Chondrocyte (in vitro differentiated cells): ENCODE measurements around the gene FAXC. TPM values are rescaled to one million over a fixed set of nuclear protein-coding genes. Genes with fewer than 3 reads are reported as not detected.
A peak's percentile ranks its signal among the peaks of the same experiment; 100 is the strongest.

Source experiments
- DNase-seq: peaks from one replicate; pipeline ENCODE4 v3.0.0; 2021; ENCODE audit warnings: mixed read lengths, low spot score
- H3K27ac Mint-ChIP-seq: one replicate; pipeline ENCODE4 v1.8.0; 2021; ENCODE audit warnings: mild to moderate bottlenecking, moderate library complexity, mixed read lengths; ENCODE audit not compliant: unreplicated experiment
- H3K27me3 Mint-ChIP-seq: 2 replicates; pipeline ENCODE4 v1.8.0; 2021; ENCODE audit warnings: low read depth, mixed read lengths
- H3K36me3 Mint-ChIP-seq: 2 replicates; pipeline ENCODE4 v1.8.0; 2021; ENCODE audit warnings: low read depth, mixed read lengths
- H3K4me1 Mint-ChIP-seq: 2 replicates; pipeline ENCODE4 v1.8.0; 2021; ENCODE audit warnings: low read depth, mild to moderate bottlenecking, mixed read lengths
- H3K4me3 Mint-ChIP-seq: one replicate; pipeline ENCODE4 v1.8.0; 2021; ENCODE audit warnings: mild to moderate bottlenecking, moderate library complexity, mixed read lengths; ENCODE audit not compliant: unreplicated experiment
- H3K9me3 Mint-ChIP-seq: 2 replicates; pipeline ENCODE4 v1.8.0; 2021; ENCODE audit warnings: low read depth, mixed read lengths
- total RNA-seq: library from RNA; stranded (reverse); gene quantifications from 3 replicates; pipeline ENCODE4 v1.2.1, GENCODE V29; 2021
- TF ChIP-seq, protein P1 (sequence below): fragments of 200-600 bp; sonication (generic); IDR thresholded peaks from 2 replicates; pipeline ENCODE4 v1.5.0; 2021; ENCODE audit warnings: antibody characterized with exemption, mild to moderate bottlenecking, moderate library complexity

The FAXC gene
- total RNA-seq, 1 donor from 2014 or later, result 8.0 TPM

GRCh38 chr6:99350573-99350972, 1.1 kb upstream of the FAXC start:
- peaks cover 10% of the 10 kb centered on the region for H3K4me1 Mint-ChIP-seq
- H3K9me3 Mint-ChIP-seq, result no peaks in the 10 kb centered on the region
- H3K4me3 Mint-ChIP-seq, result no peak overlapping the region

GRCh38 chr6:99348288-99349170, 945 bp downstream of the FAXC start:
- H3K36me3 Mint-ChIP-seq, result no peaks in the 10 kb centered on the region
- H3K4me3 Mint-ChIP-seq, result peak overlapping the region; percentile 75
- no peaks in the 10 kb centered on the region for H3K9me3 Mint-ChIP-seq
- peak overlapping the region; percentile 41 for H3K27ac Mint-ChIP-seq
- DNase-seq, result no peak
- TF ChIP-seq, protein P1, sequence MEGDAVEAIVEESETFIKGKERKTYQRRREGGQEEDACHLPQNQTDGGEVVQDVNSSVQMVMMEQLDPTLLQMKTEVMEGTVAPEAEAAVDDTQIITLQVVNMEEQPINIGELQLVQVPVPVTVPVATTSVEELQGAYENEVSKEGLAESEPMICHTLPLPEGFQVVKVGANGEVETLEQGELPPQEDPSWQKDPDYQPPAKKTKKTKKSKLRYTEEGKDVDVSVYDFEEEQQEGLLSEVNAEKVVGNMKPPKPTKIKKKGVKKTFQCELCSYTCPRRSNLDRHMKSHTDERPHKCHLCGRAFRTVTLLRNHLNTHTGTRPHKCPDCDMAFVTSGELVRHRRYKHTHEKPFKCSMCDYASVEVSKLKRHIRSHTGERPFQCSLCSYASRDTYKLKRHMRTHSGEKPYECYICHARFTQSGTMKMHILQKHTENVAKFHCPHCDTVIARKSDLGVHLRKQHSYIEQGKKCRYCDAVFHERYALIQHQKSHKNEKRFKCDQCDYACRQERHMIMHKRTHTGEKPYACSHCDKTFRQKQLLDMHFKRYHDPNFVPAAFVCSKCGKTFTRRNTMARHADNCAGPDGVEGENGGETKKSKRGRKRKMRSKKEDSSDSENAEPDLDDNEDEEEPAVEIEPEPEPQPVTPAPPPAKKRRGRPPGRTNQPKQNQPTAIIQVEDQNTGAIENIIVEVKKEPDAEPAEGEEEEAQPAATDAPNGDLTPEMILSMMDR, result no peak
- peaks cover 21% of the 10 kb centered on the region for H3K4me1 Mint-ChIP-seq
- H3K27me3 Mint-ChIP-seq, result peaks cover 3% of the 10 kb centered on the region

More at GRCh38 chr6:99350573-99350972, 1.1 kb upstream of the FAXC start:
- Mint-ChIP-seq H3K27me3 (peaks cover 15% of the 10 kb centered on the region), H3K27ac (no peak overlapping the region), H3K36me3 (no peaks in the 10 kb centered on the region)
- no peak for DNase-seq
- TF ChIP-seq, protein P1, result no peak

- no peak for DNase-seq
- H3K4me3 Mint-ChIP-seq, result no peak overlapping the region
- peaks cover 21% of the 10 kb centered on the region for H3K4me1 Mint-ChIP-seq
- H3K27ac Mint-ChIP-seq, result no peak overlapping the region
- H3K9me3 Mint-ChIP-seq, result no peaks in the 10 kb centered on the region
- no peaks in the 10 kb centered on the region for H3K36me3 Mint-ChIP-seq
- no peaks in the 10 kb centered on the region for H3K27me3 Mint-ChIP-seq
- TF ChIP-seq, protein P1, result no peak
Measured at GRCh38 chr6:99347804-99348203, 1.7 kb downstream of the FAXC start.

- peaks cover 31% of the 10 kb centered on the region for H3K4me1 Mint-ChIP-seq
- DNase-seq, result no peak
- no peaks in the 10 kb centered on the region for H3K27me3 Mint-ChIP-seq
- H3K9me3 Mint-ChIP-seq, result no peaks in the 10 kb centered on the region
- no peak overlapping the region for H3K4me3 Mint-ChIP-seq
- H3K27ac Mint-ChIP-seq, result no peak overlapping the region
- TF ChIP-seq, protein P1, result no peak
- no peaks in the 10 kb centered on the region for H3K36me3 Mint-ChIP-seq
Measured at GRCh38 chr6:99346595-99346994, 2.9 kb downstream of the FAXC start.

- no peaks in the 10 kb centered on the region for H3K9me3 Mint-ChIP-seq
- H3K36me3 Mint-ChIP-seq, result no peaks in the 10 kb centered on the region
- no peaks in the 10 kb centered on the region for H3K27me3 Mint-ChIP-seq
- peaks cover 36% of the 10 kb centered on the region for H3K4me1 Mint-ChIP-seq
- DNase-seq, result no peak
- TF ChIP-seq, protein P1, result no peak
- no peak overlapping the region for H3K4me3 Mint-ChIP-seq
- H3K27ac Mint-ChIP-seq, result no peak overlapping the region
Measured at GRCh38 chr6:99345164-99345563, 4.3 kb downstream of the FAXC start.
